H1 (cell line): Measurements from ENCODE around the gene MZT1. TPM values are rescaled to one million over a fixed set of nuclear protein-coding genes. Genes with fewer than 3 reads are reported as not detected.

ENCODE experiments used
- CTCF ChIA-PET: fragments of 300-600 bp; sonication (Branson Sonifier 250); formaldehyde crosslinking; loops from one replicate; lab custom pipeline; 2021; ENCODE audit not compliant: partially characterized antibody; lab: Charles Lee
- POLR2A ChIA-PET: fragments of 300-600 bp; sonication (Branson Sonifier 250); formaldehyde crosslinking; loops from one replicate; lab custom pipeline; 2021; ENCODE audit warnings: inconsistent platforms; ENCODE audit not compliant: partially characterized antibody; lab: Charles Lee
- DNase-seq, 2 experiments: peaks; one replicate each; pipeline versions ENCODE4 v3.0.0 to v3.0.0-alpha.2; 2010 to 2022; ENCODE audit warnings: low spot score in 2 of 2, low read depth in 1 of 2, mixed read lengths in 1 of 2
- FAIRE-seq: peaks from 2 replicates; lab custom pipeline; 2011; peaks lifted over from hg19 to GRCh38; lab: Jason Lieb, UNC
- H2AFZ ChIP-seq: 2 replicates; pipeline ENCODE4 v1.8.1; 2012; ENCODE audit warnings: low read length, inconsistent platforms
- H2AK5ac ChIP-seq: 2 replicates; pipeline ENCODE4 v1.6.1; 2013; ENCODE audit warnings: low read depth, low read length
- H2BK120ac ChIP-seq: replicated peaks from 2 replicates; pipeline ENCODE3; 2013; ENCODE audit warnings: low read depth, low read length, inconsistent platforms
- H2BK12ac ChIP-seq: 2 replicates; pipeline ENCODE4 v1.6.1; 2013; ENCODE audit warnings: low read depth, low read length
- H2BK15ac ChIP-seq: 2 replicates; pipeline ENCODE4 v1.6.1; 2013; ENCODE audit warnings: low read length
- H2BK20ac ChIP-seq: 2 replicates; pipeline ENCODE4 v1.6.1; 2013; ENCODE audit warnings: low read length
- H2BK5ac ChIP-seq: 2 replicates; pipeline ENCODE4 v1.6.1; 2013; ENCODE audit warnings: low read depth, low read length
- H3K14ac ChIP-seq: 2 replicates; pipeline ENCODE4 v1.6.1; 2013; ENCODE audit warnings: inconsistent platforms; ENCODE audit not compliant: insufficient read length
- H3K18ac ChIP-seq: 2 replicates; pipeline ENCODE4 v1.6.1; 2013; ENCODE audit warnings: low read length; ENCODE audit errors: extremely low read depth
- H3K23ac ChIP-seq: 2 replicates; pipeline ENCODE4 v1.6.1; 2013; ENCODE audit warnings: inconsistent platforms; ENCODE audit not compliant: insufficient read length
- H3K23me2 ChIP-seq: 2 replicates; pipeline ENCODE4 v1.6.1; 2013; ENCODE audit warnings: low read depth, low read length
- H3K27ac ChIP-seq: 2 replicates; pipeline ENCODE4 v1.6.1; 2011; ENCODE audit warnings: low read depth, low read length, inconsistent platforms
- H3K27me3 ChIP-seq, 4 experiments: replicated peaks in 1 of 4; 1 replicate in 1 of 4; 2 replicates in 3 of 4; pipeline versions ENCODE4 v1.6.1 to v1.8.1; 2011 to 2013; ENCODE audit warnings: low read length in 3 of 4, mild to moderate bottlenecking in 3 of 4, inconsistent platforms in 2 of 4, mixed read lengths in 2 of 4, moderate library complexity in 1 of 4; ENCODE audit not compliant: control insufficient read depth in 3 of 4, insufficient read depth in 3 of 4; ENCODE audit errors: extremely low read depth in 1 of 4
- H3K36me3 ChIP-seq, 4 experiments: 2 replicates each; pipeline versions ENCODE4 v1.6.1 to v1.8.1; 2011 to 2013; ENCODE audit warnings: mild to moderate bottlenecking in 4 of 4, low read length in 3 of 4, moderate library complexity in 2 of 4, control low read depth in 1 of 4, inconsistent platforms in 1 of 4; ENCODE audit not compliant: insufficient read depth in 4 of 4, control insufficient read depth in 2 of 4
- H3K4ac ChIP-seq: replicated peaks from 2 replicates; pipeline ENCODE3; 2013; ENCODE audit warnings: low read length, low read depth, mixed read lengths, inconsistent platforms; ENCODE audit not compliant: insufficient read length
- H3K4me1 ChIP-seq, 4 experiments: replicated peaks in 1 of 4; 1 replicate in 1 of 4; 2 replicates in 3 of 4; pipeline versions ENCODE4 v1.6.1 to v1.8.1; 2011 to 2013; ENCODE audit warnings: low read length in 3 of 4, inconsistent platforms in 2 of 4, mixed read lengths in 1 of 4; ENCODE audit not compliant: insufficient read depth in 4 of 4, control insufficient read depth in 3 of 4
- H3K4me2 ChIP-seq, 2 experiments: 2 replicates each; pipeline versions ENCODE4 v1.6.1 to v1.8.1; 2011 to 2013; ENCODE audit warnings: low read depth in 2 of 2, low read length in 2 of 2, control low read depth in 1 of 2, inconsistent platforms in 1 of 2, mild to moderate bottlenecking in 1 of 2; ENCODE audit not compliant: insufficient read depth in 1 of 2
- H3K4me3 ChIP-seq, 4 experiments: fragments of 200-600, 300-600 bp in 1 of 4; sonication (generic), shearing (Covaris generic), sonication (Bioruptor Twin) in 1 of 4; 2 replicates each; pipeline versions ENCODE4 v1.5.1 to v1.8.1; 2011 to 2016; ENCODE audit warnings: low read length in 4 of 4, low read depth in 3 of 4, control low read depth in 2 of 4, inconsistent platforms in 2 of 4, mild to moderate bottlenecking in 2 of 4, mixed read lengths in 1 of 4, moderate library complexity in 1 of 4; ENCODE audit not compliant: insufficient read depth in 2 of 4; ENCODE audit errors: extremely low read depth in 1 of 4
- H3K56ac ChIP-seq: replicated peaks from 2 replicates; pipeline ENCODE3; 2013; ENCODE audit warnings: low read depth, mild to moderate bottlenecking, mixed read lengths, low read length, inconsistent platforms; ENCODE audit not compliant: insufficient read length
- H3K79me1 ChIP-seq: 2 replicates; pipeline ENCODE4 v1.6.1; 2013; ENCODE audit warnings: low read depth, low read length, control low read depth
- H3K79me2 ChIP-seq, 2 experiments: 2 replicates each; pipeline versions ENCODE4 v1.6.1 to v1.8.1; 2012 to 2013; ENCODE audit warnings: low read length in 2 of 2, mild to moderate bottlenecking in 2 of 2, inconsistent platforms in 1 of 2; ENCODE audit not compliant: insufficient read depth in 2 of 2, control insufficient read depth in 1 of 2
- H3K9ac ChIP-seq, 4 experiments: replicated peaks in 1 of 4; 1 replicate in 1 of 4; 2 replicates in 3 of 4; pipeline versions ENCODE4 v1.6.1 to v1.8.1; 2011 to 2013; ENCODE audit warnings: low read depth in 3 of 4, low read length in 3 of 4, control low read depth in 2 of 4, mild to moderate bottlenecking in 2 of 4, moderate library complexity in 2 of 4, inconsistent platforms in 1 of 4; ENCODE audit errors: extremely low read depth in 1 of 4
- H3K9me3 ChIP-seq, 2 experiments: 2 replicates each; pipeline versions ENCODE4 v1.6.1 to v1.8.1; 2012 to 2013; ENCODE audit warnings: mild to moderate bottlenecking in 2 of 2, moderate library complexity in 2 of 2, control low read depth in 1 of 2, inconsistent platforms in 1 of 2, low read depth in 1 of 2, low read length in 1 of 2, mixed read lengths in 1 of 2; ENCODE audit not compliant: insufficient read depth in 2 of 2
- H4K20me1 ChIP-seq, 2 experiments: replicated peaks in 1 of 2; 2 replicates each; pipeline versions ENCODE3 to v1.8.1; 2011 to 2013; ENCODE audit warnings: inconsistent platforms in 2 of 2, low read length in 2 of 2, mild to moderate bottlenecking in 1 of 2; ENCODE audit not compliant: insufficient read depth in 2 of 2, control insufficient read depth in 1 of 2
- H4K5ac ChIP-seq: 2 replicates; pipeline ENCODE4 v1.6.1; 2013; ENCODE audit warnings: low read length, low read depth, mixed read lengths, inconsistent platforms; ENCODE audit not compliant: insufficient read length
- H4K8ac ChIP-seq: 2 replicates; pipeline ENCODE4 v1.8.0; 2013; ENCODE audit warnings: mild to moderate bottlenecking, moderate library complexity, low read length, inconsistent platforms; ENCODE audit not compliant: insufficient read depth; ENCODE audit errors: extremely low read depth
- H4K91ac ChIP-seq: replicated peaks from 2 replicates; pipeline ENCODE3; 2013; ENCODE audit warnings: low read length, mixed read lengths, inconsistent platforms; ENCODE audit not compliant: insufficient read length
- CTBP2 ChIP-seq: IDR thresholded peaks from 2 replicates; pipeline ENCODE4 v1.7.0; 2011; ENCODE audit warnings: borderline replicate concordance, mild to moderate bottlenecking, moderate library complexity, mixed read lengths, low read length; ENCODE audit not compliant: insufficient read depth, insufficient read length
- PHF8 ChIP-seq: fragments of 200-600 bp; sonication (generic); conservative IDR thresholded peaks from 2 replicates; pipeline ENCODE4 v1.7.1; 2012; ENCODE audit warnings: low read depth, mild to moderate bottlenecking, inconsistent platforms, low read length, moderate library complexity
- POLR2AphosphoS5 ChIP-seq: IDR thresholded peaks from 2 replicates; pipeline ENCODE4 v1.6.1; 2011; ENCODE audit warnings: low read depth, low read length
- RBBP5 ChIP-seq: IDR thresholded peaks from 2 replicates; pipeline ENCODE4 v1.7.1; 2012; ENCODE audit warnings: low read depth, mild to moderate bottlenecking, inconsistent platforms, low read length, moderate library complexity, borderline replicate concordance
- SIN3A ChIP-seq, 2 experiments: IDR thresholded peaks in 1 of 2; conservative IDR thresholded peaks in 1 of 2; 2 replicates each; pipeline ENCODE4 v1.6.1; 2011 to 2012; ENCODE audit warnings: low read length in 2 of 2, improper control_type of control experiment in 1 of 2, low read depth in 1 of 2, mild to moderate bottlenecking in 1 of 2
- TAF1 ChIP-seq: IDR thresholded peaks from 2 replicates; pipeline ENCODE4 v1.6.1; 2011; ENCODE audit warnings: mild to moderate bottlenecking, low read depth, low read length
- WGBS, 2 experiments: shearing (Covaris generic) in 1 of 2; methylation state at CpG; one replicate each; pipeline versions ENCODE4 v1.1.6 to v1.1.7; 2013 to 2015; ENCODE audit warnings: low lambda C conversion rate in 2 of 2, mixed read lengths in 2 of 2, inconsistent platforms in 1 of 2, low coverage in 1 of 2, missing lambda C conversion rate in 1 of 2; ENCODE audit not compliant: insufficient replicate concordance in 2 of 2, insufficient coverage in 1 of 2, insufficient read length in 1 of 2; ENCODE audit errors: extremely low coverage in 1 of 2, missing lambda C conversion rate in 1 of 2; 5-methylcytosine and 5-hydroxymethylcytosine counted together
- polyA plus RNA-seq, 7 experiments: library from polyadenylated mRNA; depleted of rRNA in 3 of 7; stranded (reverse) in 5 of 7; unstranded in 2 of 7; fragments of >200 nt in 5 of 7; fragments of 200-250 nt in 2 of 7; gene quantifications; 1 replicate in 5 of 7; 2 replicates in 1 of 7; 4 replicates in 1 of 7; pipeline versions ENCODE4 v1.2.1 to v1.2.3, GENCODE V29; 2011 to 2013; ENCODE audit warnings: missing spikeins in 2 of 7, mixed read lengths in 2 of 7
- total RNA-seq: library from RNA; stranded (reverse); fragmentation: NEBNext Ultra II Directional; extraction: Animal tissue kit (Norgen Biotek cat#: 25700); gene quantifications from 2 replicates; pipeline ENCODE4 v1.2.1, GENCODE V29; 2021
- TF ChIP-seq, protein P1 (sequence below): IDR thresholded peaks from 2 replicates; pipeline ENCODE4 v1.6.1; 2012; ENCODE audit warnings: inconsistent platforms
- TF ChIP-seq, protein P2 (sequence below): IDR thresholded peaks from 2 replicates; pipeline ENCODE4 v1.6.1; 2012; ENCODE audit warnings: inconsistent platforms

The MZT1 gene
- total and polyA plus RNA-seq, 2 of the 8 experiments (the other 6 are each of a cell fraction or from before 2014, with no cell fraction given): 8.8 to 25.2 TPM

DNA sequence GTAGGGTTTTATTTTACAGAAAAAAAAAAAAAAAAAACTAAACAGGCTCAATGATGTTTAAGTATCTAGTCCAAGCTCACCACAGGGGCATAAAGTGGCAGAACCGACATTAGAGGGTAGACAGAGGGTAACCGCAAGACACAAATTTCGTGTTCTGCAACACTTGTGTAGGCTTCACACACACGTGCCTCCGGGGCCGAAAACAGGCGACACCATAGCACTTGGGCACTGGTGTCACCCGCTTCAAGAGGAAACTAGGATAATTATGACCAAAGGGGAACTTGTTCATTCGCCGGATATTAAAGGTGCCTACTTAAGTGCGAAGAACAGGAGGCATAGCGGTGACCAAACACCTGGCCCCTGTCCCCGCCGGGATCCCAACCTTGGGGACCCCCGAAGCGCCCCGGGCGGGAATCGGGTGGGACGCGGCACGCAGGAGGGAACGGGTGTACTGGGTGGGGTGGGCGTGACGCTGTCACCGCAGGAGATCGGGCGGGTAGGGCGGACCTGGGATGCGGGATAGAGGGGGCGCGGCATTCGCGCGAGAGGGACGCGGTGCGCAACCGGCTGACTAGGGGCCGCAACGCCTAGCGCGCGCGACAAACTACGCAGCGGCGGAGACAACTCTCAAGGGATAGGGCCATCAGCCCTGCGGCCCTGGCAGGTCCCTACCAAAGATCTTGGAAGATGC, 558 bp downstream of the MZT1 start:
- Histone ChIP-seq H3K23me2 (peaks cover 10% of the 10 kb centered on the region), H2AK5ac (peak overlapping the region; percentile 56; the same call in 1 of the 2 replicates), H3K4ac (no peak overlapping the region), H4K8ac (peak overlapping the region; percentile 74; the same call in 1 of the 2 replicates), H3K79me1 (peaks cover 6% of the 10 kb centered on the region; the same call in 1 of the 2 replicates), H2BK12ac (no peak overlapping the region), H3K23ac (no peak overlapping the region), H3K36me3 (peaks cover 0 to 10% (median 2%) of the 10 kb centered on the region in 4 experiments; a peak in 5 of 8 replicates), H2BK5ac (peak overlapping the region; percentile 75; the same call in 1 of the 2 replicates), H3K4me3 (peak overlapping the region; percentile 69 to 97 (median 90)), H3K27ac (peak overlapping the region; percentile 77; the same call in 1 of the 2 replicates), H4K91ac (no peak overlapping the region), H3K56ac (no peak overlapping the region), H3K9ac (peak overlapping the region; percentile 55 to 82 (median 72)), H2BK15ac (peak overlapping the region; percentile 29; the same call in 1 of the 2 replicates), H3K4me2 (peak overlapping the region; percentile 76 to 77), H4K20me1 (peaks cover 1 to 2% of the 10 kb centered on the region in 2 experiments), H4K5ac (no peak overlapping the region), H3K9me3 (no peaks in the 10 kb centered on the region), H2BK120ac (no peak overlapping the region), H2BK20ac (no peak overlapping the region), H3K79me2 (peaks cover 0 to 72% of the 10 kb centered on the region in 2 experiments; a peak in 3 of 4 replicates), H3K18ac (peak overlapping the region; percentile 83; the same call in 1 of the 2 replicates), H3K4me1 (peaks cover 0 to 3% (median 0%) of the 10 kb centered on the region in 4 experiments; a peak in 2 of 7 replicates), H2AFZ (peak overlapping the region; percentile 48; the same call in 1 of the 2 replicates), H3K14ac (no peak overlapping the region), H3K27me3 (no peaks in the 10 kb centered on the region)
- 10% methylated on average over 40 of the region's 49 CpGs; no CpG with 5 or more reads in 1 of the 2 experiments for WGBS, 2 experiments
- CTCF ChIA-PET: no interaction called here
- POLR2A ChIA-PET: no interaction called here
- TF ChIP-seq PHF8 (no peak; the same call in 1 of the 2 replicates), SIN3A (conservative IDR thresholded peaks at IDR 0.05 in 1 of 2, IDR thresholded peaks at IDR 0.05 in 1 of 2; ENCODE audit: low read depth in 1 of 2, low read length in 2 of 2) (0 out of 4 replicates have a peak, but pooled peaks of 1 of the 2 experiments have one; percentile 71), CTBP2 (no peak), RBBP5 (peak; percentile 27; the same call in 1 of the 2 replicates), POLR2AphosphoS5 (peak; percentile 36; the same call in 1 of the 2 replicates), TAF1 (peak; percentile 28; the same call in 1 of the 2 replicates)
- TF ChIP-seq, protein P1, sequence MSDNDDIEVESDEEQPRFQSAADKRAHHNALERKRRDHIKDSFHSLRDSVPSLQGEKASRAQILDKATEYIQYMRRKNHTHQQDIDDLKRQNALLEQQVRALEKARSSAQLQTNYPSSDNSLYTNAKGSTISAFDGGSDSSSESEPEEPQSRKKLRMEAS: peak; percentile 58
- TF ChIP-seq, protein P2, sequence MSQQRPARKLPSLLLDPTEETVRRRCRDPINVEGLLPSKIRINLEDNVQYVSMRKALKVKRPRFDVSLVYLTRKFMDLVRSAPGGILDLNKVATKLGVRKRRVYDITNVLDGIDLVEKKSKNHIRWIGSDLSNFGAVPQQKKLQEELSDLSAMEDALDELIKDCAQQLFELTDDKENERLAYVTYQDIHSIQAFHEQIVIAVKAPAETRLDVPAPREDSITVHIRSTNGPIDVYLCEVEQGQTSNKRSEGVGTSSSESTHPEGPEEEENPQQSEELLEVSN: peak; percentile 32; the same call in 1 of the 2 replicates
- no peak for DNase-seq
- no peak for FAIRE-seq
